Ovary (tissue), 9 donors: ENCODE data around the gene ASB13. TPM values are rescaled to one million over a fixed set of nuclear protein-coding genes. Genes with fewer than 3 reads are reported as not detected.

ENCODE experiments used
- DNase-seq, 5 donors: peaks; one replicate each; pipeline ENCODE4 v3.0.0-alpha.2; 2019 to 2020
- H3K27ac ChIP-seq, 2 donors: fragments of 200-600 bp; one replicate each; pipeline versions ENCODE4 v1.5.1 to v1.8.0; 2019 to 2022
- H3K27me3 ChIP-seq: fragments of 200-600 bp; one replicate; pipeline ENCODE4 v1.8.0; 2022
- H3K36me3 ChIP-seq: fragments of 200-600 bp; sonication (generic); one replicate; pipeline ENCODE4 v1.5.1; 2019
- H3K4me1 ChIP-seq: one replicate; pipeline ENCODE4 v1.8.1; 2013; ENCODE audit warnings: mild to moderate bottlenecking, moderate library complexity; ENCODE audit not compliant: insufficient read depth
- H3K4me3 ChIP-seq: fragments of 200-600 bp; sonication (generic); one replicate; pipeline ENCODE4 v1.5.1; 2017
- H3K9me3 ChIP-seq, 2 donors: fragments of 200-600 bp in 1 of 2; sonication (generic) in 1 of 2; one replicate each; pipeline versions ENCODE4 v1.5.1 to v1.8.1; 2013 to 2019; ENCODE audit warnings: mild to moderate bottlenecking in 1 of 2, moderate library complexity in 1 of 2
- EP300 ChIP-seq: sonication (generic); formaldehyde crosslinking; IDR thresholded peaks from one replicate; pipeline ENCODE4 v1.6.1; 2017; ENCODE audit warnings: antibody characterized with exemption
- POLR2A ChIP-seq: fragments of 450-650 bp; IDR thresholded peaks from one replicate; pipeline ENCODE4 v1.6.1; 2017; ENCODE audit warnings: antibody characterized with exemption, mild to moderate bottlenecking, moderate library complexity
- WGBS, 3 donors: extraction: QIAGEN DNeasy Blood & Tissue Kit in 1 of 3; methylation state at CpG; one replicate each; pipeline versions ENCODE4 v1.1.5 to v1.1.7; 2013 to 2017; 5-methylcytosine and 5-hydroxymethylcytosine counted together
- intact Hi-C, 4 donors: fragments of 100-400 bp; cut with DNase I; formaldehyde crosslinking; loops; one replicate each; pipeline versions ENCODE4 v1.11.0 to v1.15.1; 2022 to 2023
- polyA plus RNA-seq, 2 donors: library from polyadenylated mRNA; stranded (reverse); fragments of 200-250 nt in 1 of 2; fragments of 350-450 nt in 1 of 2; fragmentation: Illumina TruSeq in 1 of 2; extraction: RNeasy Lipid Tissue Mini Kit (QIAGEN cat#74804) in 1 of 2; gene quantifications; one replicate each; pipeline ENCODE4 v1.2.3, GENCODE V29; 2013 to 2014
- total RNA-seq, 7 donors: library from RNA; depleted of rRNA in 2 of 7; stranded (reverse); fragments of >200 nt in 2 of 7; fragmentation: NEBNext Ultra II Directional in 3 of 7; extraction: Animal tissue kit (Norgen Biotek cat#: 25700) in 3 of 7; gene quantifications; one replicate each; pipeline versions ENCODE4 v1.1.0 to v1.2.4, GENCODE V29; 2016 to 2023
- TF ChIP-seq, protein P1 (sequence below), 3 donors: fragments of 450-650 bp in 2 of 3; fragments of 200-600 bp in 1 of 3; IDR thresholded peaks; one replicate each; pipeline versions ENCODE4 v1.5.1 to v1.8.0; 2016 to 2022; ENCODE audit warnings: antibody characterized with exemption in 3 of 3, mild to moderate bottlenecking in 1 of 3
- donor health status: DM: no; HTN: no; CAD: no; lungs with moderate emphysema.
- donor health status: DM: no; HTN: no; CAD: no.
- donor health status: Bipolar disorder and iron deficiency.
- donor health status: DM: yes; HTN: yes; CAD: no.
- donor health status: DM: no; HTN: no; CAD: no.
- donor health status: DM: yes; HTN: yes; CAD: no.

The ASB13 gene
- total and polyA plus RNA-seq, 9 donors = 15.0 to 45.6 (median 23.2) TPM

DNA sequence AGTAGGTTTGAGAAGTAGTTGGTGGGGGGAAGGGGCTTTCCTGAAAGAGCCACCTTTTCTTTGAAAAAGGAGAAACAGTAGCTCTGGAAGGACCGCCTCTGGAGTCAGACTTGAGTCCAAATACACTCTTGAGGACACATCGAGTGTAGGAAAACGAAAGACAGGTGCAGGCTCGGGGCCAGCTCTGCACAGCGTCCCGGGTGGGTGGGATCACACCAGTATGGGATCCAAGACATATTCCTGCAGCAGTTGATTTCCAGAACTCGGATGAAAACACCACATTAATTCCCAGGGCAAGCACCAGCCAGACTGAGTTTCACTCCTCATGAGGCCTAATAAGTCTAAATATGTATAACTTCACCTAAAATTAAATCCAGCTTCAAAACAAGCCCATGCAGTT lies 61.4 kb downstream of the ASB13 start:
- TF ChIP-seq, protein P1, sequence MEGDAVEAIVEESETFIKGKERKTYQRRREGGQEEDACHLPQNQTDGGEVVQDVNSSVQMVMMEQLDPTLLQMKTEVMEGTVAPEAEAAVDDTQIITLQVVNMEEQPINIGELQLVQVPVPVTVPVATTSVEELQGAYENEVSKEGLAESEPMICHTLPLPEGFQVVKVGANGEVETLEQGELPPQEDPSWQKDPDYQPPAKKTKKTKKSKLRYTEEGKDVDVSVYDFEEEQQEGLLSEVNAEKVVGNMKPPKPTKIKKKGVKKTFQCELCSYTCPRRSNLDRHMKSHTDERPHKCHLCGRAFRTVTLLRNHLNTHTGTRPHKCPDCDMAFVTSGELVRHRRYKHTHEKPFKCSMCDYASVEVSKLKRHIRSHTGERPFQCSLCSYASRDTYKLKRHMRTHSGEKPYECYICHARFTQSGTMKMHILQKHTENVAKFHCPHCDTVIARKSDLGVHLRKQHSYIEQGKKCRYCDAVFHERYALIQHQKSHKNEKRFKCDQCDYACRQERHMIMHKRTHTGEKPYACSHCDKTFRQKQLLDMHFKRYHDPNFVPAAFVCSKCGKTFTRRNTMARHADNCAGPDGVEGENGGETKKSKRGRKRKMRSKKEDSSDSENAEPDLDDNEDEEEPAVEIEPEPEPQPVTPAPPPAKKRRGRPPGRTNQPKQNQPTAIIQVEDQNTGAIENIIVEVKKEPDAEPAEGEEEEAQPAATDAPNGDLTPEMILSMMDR (IDR thresholded peaks at IDR 0.05) = no peak
- TF ChIP-seq POLR2A = no peak
- no peak for TF ChIP-seq EP300
- no peaks in the 10 kb centered on the region for H3K27me3 ChIP-seq
- 57 to 71% (median 60%) methylated on average over 7 of the region's 7 CpGs for WGBS, 3 donors
- no peaks in the 10 kb centered on the region for H3K36me3 ChIP-seq
- no peaks in the 10 kb centered on the region for H3K9me3 ChIP-seq
- peaks cover 6% of the 10 kb centered on the region for H3K4me1 ChIP-seq
- H3K27ac ChIP-seq = no peak overlapping the region
- no peak overlapping the region for H3K4me3 ChIP-seq
- DNase-seq = no peak
- intact Hi-C loops = no loop called here

DNA sequence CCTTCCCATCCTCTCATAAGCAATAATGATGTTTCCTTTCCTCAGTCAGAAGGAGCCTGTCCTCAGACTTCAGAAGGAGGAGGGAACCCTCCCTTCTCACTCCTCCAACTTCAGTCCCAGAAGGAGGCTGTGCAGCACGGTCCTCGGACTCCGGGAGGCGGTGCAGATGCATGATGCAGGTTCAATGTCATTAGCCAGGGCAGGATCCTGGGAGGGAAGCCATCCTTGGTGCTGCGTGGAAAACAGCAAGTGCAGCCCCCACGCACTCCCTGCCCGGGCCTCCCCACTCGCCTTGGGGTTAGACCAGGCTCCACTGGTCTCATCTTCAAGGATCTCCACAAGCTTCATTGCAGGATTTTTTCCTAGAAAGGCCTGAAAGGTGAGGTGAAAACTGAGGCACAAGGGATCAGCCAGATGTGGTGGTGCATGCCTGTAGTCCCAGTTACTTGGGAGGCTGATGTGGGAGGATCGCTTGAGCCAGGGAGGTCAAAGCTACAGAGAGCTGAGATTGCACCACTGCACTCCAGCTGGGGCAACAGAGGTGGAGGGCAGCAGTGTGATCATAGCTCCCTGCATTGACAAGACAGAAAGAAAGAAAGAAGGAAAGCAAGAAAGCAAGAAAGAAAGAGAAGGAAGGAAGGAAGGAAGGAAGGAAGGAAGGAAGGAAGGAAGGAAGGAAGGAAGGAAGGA lies 62.0 kb downstream of the ASB13 start:
- no peak overlapping the region for H3K4me3 ChIP-seq
- H3K4me1 ChIP-seq = peaks cover 5% of the 10 kb centered on the region
- no peak for TF ChIP-seq POLR2A
- TF ChIP-seq, protein P1 (IDR thresholded peaks at IDR 0.05) = no peak
- no peak overlapping the region for H3K27ac ChIP-seq
- H3K27me3 ChIP-seq = no peaks in the 10 kb centered on the region
- WGBS, 3 donors = 76 to 88% (median 88%) methylated on average over 9 of the region's 9 CpGs
- H3K9me3 ChIP-seq = no peaks in the 10 kb centered on the region
- no peak for DNase-seq
- intact Hi-C loops = no loop called here
- no peaks in the 10 kb centered on the region for H3K36me3 ChIP-seq

DNA sequence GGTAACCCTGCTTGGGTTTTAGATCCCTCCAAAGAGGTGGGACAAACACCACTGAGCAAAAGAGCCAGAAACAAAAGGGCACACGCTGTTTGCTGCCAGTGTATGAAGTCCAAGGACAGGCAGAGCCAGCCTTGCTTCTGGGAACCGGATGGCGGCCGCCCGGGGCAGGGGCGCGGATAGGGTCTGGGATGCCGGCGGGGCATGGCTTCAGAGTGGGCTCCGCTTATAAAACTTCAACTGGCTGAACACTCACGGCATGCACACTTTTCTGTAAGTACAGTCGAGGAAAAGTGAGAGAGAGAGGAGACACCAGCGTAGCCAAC lies 62.6 kb downstream of the ASB13 start:
- WGBS, 3 donors = 80 to 97% (median 84%) methylated on average over 13 of the region's 13 CpGs
- H3K9me3 ChIP-seq = no peaks in the 10 kb centered on the region
- H3K27ac ChIP-seq = no peak overlapping the region
- peaks cover 3% of the 10 kb centered on the region for H3K4me1 ChIP-seq
- DNase-seq = no peak
- TF ChIP-seq EP300 = no peak
- TF ChIP-seq, protein P1 (IDR thresholded peaks at IDR 0.05) = no peak
- TF ChIP-seq POLR2A = no peak
- intact Hi-C loops = no loop called here
- H3K36me3 ChIP-seq = no peaks in the 10 kb centered on the region
- no peaks in the 10 kb centered on the region for H3K27me3 ChIP-seq
- no peak overlapping the region for H3K4me3 ChIP-seq

DNA sequence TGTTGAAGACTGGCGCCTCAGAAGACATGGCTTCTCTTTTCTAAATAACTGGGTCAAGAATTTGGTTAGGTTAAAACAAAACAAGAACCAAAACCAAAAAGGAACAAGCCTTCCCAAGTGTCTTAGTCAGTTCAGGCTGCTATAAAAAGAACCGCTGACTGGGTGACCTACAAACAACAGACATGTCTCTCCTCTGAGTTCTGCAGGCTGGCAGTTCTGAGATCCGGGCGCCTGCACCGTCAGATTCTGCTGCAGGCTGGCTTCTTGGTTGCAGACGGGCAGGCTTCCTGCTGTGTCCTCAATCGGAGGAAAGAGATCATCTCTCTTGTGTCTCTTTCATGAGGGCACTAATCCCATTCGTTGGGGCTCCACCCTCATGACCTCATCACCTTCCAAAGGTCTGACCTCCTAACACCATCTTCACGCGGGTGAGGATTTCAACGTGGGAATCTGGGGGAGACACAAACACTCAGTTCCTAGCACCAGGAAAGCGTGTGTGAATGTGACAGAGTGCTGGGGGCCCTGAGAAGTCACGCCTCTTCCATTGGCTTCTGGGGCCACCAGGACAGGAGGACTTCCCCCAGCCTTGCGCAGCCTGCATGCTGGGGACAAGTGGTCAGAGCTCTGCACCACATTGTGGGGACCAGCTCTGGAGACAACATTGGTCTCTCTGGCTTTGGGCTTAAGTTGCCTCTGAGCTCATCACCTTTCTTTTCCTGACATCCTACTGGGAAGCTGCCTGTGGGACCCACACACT lies 63.1 kb downstream of the ASB13 start:
- Histone ChIP-seq H3K4me1 (peaks cover under 1% of the 10 kb centered on the region), H3K27me3 (no peaks in the 10 kb centered on the region), H3K27ac (no peak overlapping the region), H3K36me3 (no peaks in the 10 kb centered on the region), H3K4me3 (no peak overlapping the region), H3K9me3 (no peaks in the 10 kb centered on the region)
- 86 to 89% (median 88%) methylated on average over 14 of the region's 14 CpGs for WGBS, 3 donors
- TF ChIP-seq EP300 (no peak), POLR2A (no peak)
- TF ChIP-seq, protein P1 (IDR thresholded peaks at IDR 0.05) = no peak
- DNase-seq = no peak
- intact Hi-C loops = no loop called here
